HCT116 (cell line): ENCODE measurements around the gene RASIP1. TPM values are rescaled to one million over a fixed set of nuclear protein-coding genes. Genes with fewer than 3 reads are reported as not detected.

ENCODE experiments used
- ATAC-seq: fragments of 200-7000 bp; cut with Tn5 transposase; 2 replicates; pipeline ENCODE4 v1.9.1; 2020; ENCODE audit warnings: mild to moderate bottlenecking, moderate library complexity
- BruUV-seq: library from RNA; stranded (reverse); fragments of 400-500 nt; replicated peaks from 2 replicates; lab custom pipeline; 2021; lab: Mats Ljungman, UMichigan
- CTCF ChIA-PET: fragments of 300-600 bp; sonication (Branson Sonifier 250); formaldehyde crosslinking; loops from one replicate; lab custom pipeline; 2021; ENCODE audit warnings: antibody characterized with exemption; lab: Charles Lee
- POLR2A ChIA-PET: fragments of 300-600, 350-600 bp; sonication (Branson Sonifier 250); formaldehyde crosslinking; loops from one replicate; lab custom pipeline; 2021; ENCODE audit warnings: antibody characterized with exemption; lab: Charles Lee
- RAD21 ChIA-PET, 2 experiments: fragments of 300-600 bp; sonication (Branson Sonifier 250); formaldehyde crosslinking; loops; one replicate each; lab custom pipeline; 2023; ENCODE audit warnings: low total read pairs in 2 of 2; ENCODE audit not compliant: uncharacterized antibody in 2 of 2, unreplicated experiment in 2 of 2, low non-redundant PET in 1 of 2; lab: Charles Lee
- DNase-seq: peaks from one replicate; pipeline ENCODE4 v3.0.0-alpha.2; 2010; ENCODE audit warnings: low read depth, low spot score
- H2AFZ ChIP-seq: fragments of 200-600 bp; shearing (Covaris generic), sonication (generic); 2 replicates; pipeline ENCODE4 v1.6.1; 2017; ENCODE audit warnings: low read depth, mixed run types, mixed read lengths, antibody characterized with exemption, low read length; ENCODE audit not compliant: poor library complexity, severe bottlenecking
- H3K27ac ChIP-seq: 2 replicates; pipeline ENCODE4 v1.5.1; 2012; ENCODE audit warnings: low read depth, low read length
- H3K27me3 ChIP-seq: fragments of 200-600 bp; sonication (generic); 2 replicates; pipeline ENCODE4 v1.6.1; 2016; ENCODE audit warnings: mixed run types, low read length, mixed read lengths; ENCODE audit not compliant: insufficient read depth
- H3K36me3 ChIP-seq, 2 experiments: fragments of 200-500 bp in 1 of 2; fragments of 200-600 bp in 1 of 2; sonication (Bioruptor generic) in 1 of 2; sonication (generic) in 1 of 2; 2 replicates each; pipeline versions ENCODE4 v1.5.1 to v1.6.1; 2014 to 2016; ENCODE audit warnings: low read length in 2 of 2, inconsistent platforms in 1 of 2, mixed read lengths in 1 of 2, mixed run types in 1 of 2; ENCODE audit not compliant: insufficient read depth in 2 of 2, control insufficient read depth in 1 of 2
- H3K4me1 ChIP-seq, 2 experiments: fragments of 200-600 bp in 1 of 2; sonication (generic) in 1 of 2; 2 replicates each; pipeline versions ENCODE4 v1.5.1 to v1.6.1; 2012 to 2017; ENCODE audit warnings: low read length in 2 of 2, inconsistent platforms in 1 of 2, mild to moderate bottlenecking in 1 of 2, mixed read lengths in 1 of 2, mixed run types in 1 of 2, moderate library complexity in 1 of 2; ENCODE audit not compliant: insufficient read depth in 2 of 2, control insufficient read depth in 1 of 2
- H3K4me2 ChIP-seq: fragments of 200-600 bp; sonication (generic); 2 replicates; pipeline ENCODE4 v1.6.1; 2017; ENCODE audit warnings: mixed run types, low read length, mixed read lengths
- H3K4me3 ChIP-seq, 2 experiments: fragments of 200-600 bp in 1 of 2; sonication (generic) in 1 of 2; replicated peaks in 1 of 2; 2 replicates each; pipeline ENCODE4 v1.5.1; 2011 to 2016; ENCODE audit warnings: low read length in 2 of 2, control low read depth in 1 of 2, low read depth in 1 of 2, mild to moderate bottlenecking in 1 of 2, mixed read lengths in 1 of 2, mixed run types in 1 of 2
- H3K79me2 ChIP-seq: fragments of 200-600 bp; sonication (generic); 2 replicates; pipeline ENCODE4 v1.6.1; 2017; ENCODE audit warnings: mild to moderate bottlenecking, mixed run types, low read length, moderate library complexity, mixed read lengths; ENCODE audit not compliant: insufficient read depth
- H3K9ac ChIP-seq: fragments of 200-600 bp; sonication (generic); 2 replicates; pipeline ENCODE4 v1.6.1; 2016; ENCODE audit warnings: low read length, mixed read lengths
- H3K9me2 ChIP-seq: fragments of 200-600 bp; sonication (generic), shearing (Covaris generic); 2 replicates; pipeline ENCODE4 v1.6.1; 2017; ENCODE audit warnings: mixed run types, mild to moderate bottlenecking, moderate library complexity; ENCODE audit not compliant: insufficient read depth
- H3K9me3 ChIP-seq, 2 experiments: fragments of 200-500 bp in 1 of 2; fragments of 200-600 bp in 1 of 2; sonication (Bioruptor generic) in 1 of 2; sonication (generic) in 1 of 2; 2 replicates each; pipeline ENCODE4 v1.6.1; 2014 to 2017; ENCODE audit warnings: low read length in 2 of 2, mixed read lengths in 2 of 2, inconsistent platforms in 1 of 2, low read depth in 1 of 2, mild to moderate bottlenecking in 1 of 2, mixed run types in 1 of 2, moderate library complexity in 1 of 2; ENCODE audit not compliant: control insufficient read depth in 1 of 2, insufficient read depth in 1 of 2
- H4K20me1 ChIP-seq: fragments of 200-600 bp; sonication (generic), shearing (Covaris generic); 2 replicates; pipeline ENCODE4 v1.6.1; 2017; ENCODE audit warnings: mixed run types, mild to moderate bottlenecking, moderate library complexity; ENCODE audit not compliant: insufficient read depth
- ATF3 ChIP-seq: IDR thresholded peaks from 2 replicates; pipeline ENCODE4 v1.6.1; 2012
- CBX3 ChIP-seq: IDR thresholded peaks from 2 replicates; pipeline ENCODE4 v1.6.1; 2012; ENCODE audit warnings: low read depth
- CEBPB ChIP-seq: IDR thresholded peaks from 2 replicates; pipeline ENCODE4 v1.6.1; 2012; ENCODE audit warnings: low read depth
- CTCF ChIP-seq, 3 experiments: fragments of 200-600 bp in 1 of 3; sonication (generic) in 1 of 3; IDR thresholded peaks in 2 of 3; conservative IDR thresholded peaks in 1 of 3; 2 replicates each; pipeline ENCODE4 v1.5.1; 2012 to 2017; ENCODE audit warnings: low read depth in 2 of 3, low read length in 2 of 3, antibody characterized with exemption in 1 of 3, borderline replicate concordance in 1 of 3, control low read depth in 1 of 3, mild to moderate bottlenecking in 1 of 3, mixed read lengths in 1 of 3, mixed run types in 1 of 3, moderate library complexity in 1 of 3; ENCODE audit not compliant: insufficient read depth in 1 of 3
- EGR1 ChIP-seq: IDR thresholded peaks from 2 replicates; pipeline ENCODE4 v1.6.1; 2012; ENCODE audit warnings: low read depth
- EZH2phosphoT487 ChIP-seq: fragments of 200-600 bp; IDR thresholded peaks from 2 replicates; pipeline ENCODE4 v1.6.1; 2018; ENCODE audit warnings: antibody characterized with exemption, borderline replicate concordance
- MAX ChIP-seq: IDR thresholded peaks from 2 replicates; pipeline ENCODE4 v1.6.1; 2012
- POLR2AphosphoS5 ChIP-seq: IDR thresholded peaks from 2 replicates; pipeline ENCODE4 v1.6.1; 2011; ENCODE audit warnings: mild to moderate bottlenecking, low read depth, low read length, moderate library complexity
- RAD21 ChIP-seq: IDR thresholded peaks from 2 replicates; pipeline ENCODE4 v1.6.1; 2012; ENCODE audit warnings: low read depth, mild to moderate bottlenecking
- ZFX ChIP-seq: fragments of 450-650 bp; IDR thresholded peaks from 2 replicates; pipeline ENCODE4 v1.6.1; 2017
- intact Hi-C: fragments of 100-400 bp; cut with micrococcal nuclease; formaldehyde crosslinking; loops from 2 replicates; pipeline ENCODE4 v1.10.0; 2022
- total RNA-seq: library from RNA; stranded (reverse); gene quantifications from one replicate; pipeline ENCODE4 v1.2.1, GENCODE V29; 2021; ENCODE audit not compliant: unreplicated experiment

The RASIP1 gene
- total RNA-seq, 1 experiment from 2014 or later, result 1.9 TPM

- TF ChIP-seq CTCF (IDR thresholded peaks at IDR 0.05 in 2 of 3, conservative IDR thresholded peaks at IDR 0.05 in 1 of 3; ENCODE audit: borderline replicate concordance in 1 of 3, insufficient read depth in 1 of 3, low read depth in 2 of 3, low read length in 2 of 3) (no peak; a peak in 2 of 6 replicates), EGR1 (no peak; the same call in 1 of the 2 replicates), CBX3 (peak; percentile 78; the same call in 1 of the 2 replicates)
Observed at GRCh38 chr19:48752496-48753365, 12.3 kb upstream of the RASIP1 start, which contains the start of gene FUT1 (continued).

- Histone ChIP-seq H3K36me3 (peaks cover 14 to 27% of the 10 kb centered on the region in 2 experiments; a peak in 3 of 4 replicates), H3K9ac (peak overlapping the region; percentile 85), H3K4me1 (peaks cover 25 to 40% of the 10 kb centered on the region in 2 experiments), H3K4me2 (peak overlapping the region; percentile 88), H3K9me2 (no peaks in the 10 kb centered on the region), H3K79me2 (peaks cover 43% of the 10 kb centered on the region), H4K20me1 (no peaks in the 10 kb centered on the region), H3K27me3 (no peaks in the 10 kb centered on the region), H2AFZ (no peak overlapping the region), H3K27ac (peak overlapping the region; percentile 84), H3K4me3 (peak overlapping the region; percentile 78 to 95), H3K9me3 (no peaks in the 10 kb centered on the region)
- no peak for TF ChIP-seq MAX
- no peak for TF ChIP-seq EZH2phosphoT487
- no peak for TF ChIP-seq POLR2AphosphoS5
- no peak for TF ChIP-seq ATF3
- TF ChIP-seq EGR1, result no peak
- TF ChIP-seq CEBPB, result no peak
- no peak for TF ChIP-seq ZFX
- TF ChIP-seq RAD21, result no peak
- no peak for TF ChIP-seq CBX3
- CTCF ChIA-PET, result no interaction called here
- peak; percentile 26; the same call in 1 of the 2 replicates for ATAC-seq
- BruUV-seq, result TSS peak; percentile 67
- intact Hi-C loops, result no loop called here
- RAD21 ChIA-PET, result no interaction called here
- POLR2A ChIA-PET, result interaction anchor here (0.6 to 1.5 kb wide), 3 partner anchors 14 to 216 kb away, joined by 4 read pairs; no protein-coding TSS in a partner anchor
- peak; percentile 18 for DNase-seq
Observed at GRCh38 chr19:48751845-48752495, 11.6 kb upstream of the RASIP1 start.
